GM18502 (cell line): Measurements from ENCODE around the gene PTPN4.

ENCODE experiments used
- ATAC-seq: cut with Tn5 transposase; IDR thresholded peaks from one replicate; pipeline ENCODE4 v1.9.1; 2021; ENCODE audit warnings: mild to moderate bottlenecking; ENCODE audit not compliant: unreplicated experiment, poor library complexity

PTPN4 gene

DNA sequence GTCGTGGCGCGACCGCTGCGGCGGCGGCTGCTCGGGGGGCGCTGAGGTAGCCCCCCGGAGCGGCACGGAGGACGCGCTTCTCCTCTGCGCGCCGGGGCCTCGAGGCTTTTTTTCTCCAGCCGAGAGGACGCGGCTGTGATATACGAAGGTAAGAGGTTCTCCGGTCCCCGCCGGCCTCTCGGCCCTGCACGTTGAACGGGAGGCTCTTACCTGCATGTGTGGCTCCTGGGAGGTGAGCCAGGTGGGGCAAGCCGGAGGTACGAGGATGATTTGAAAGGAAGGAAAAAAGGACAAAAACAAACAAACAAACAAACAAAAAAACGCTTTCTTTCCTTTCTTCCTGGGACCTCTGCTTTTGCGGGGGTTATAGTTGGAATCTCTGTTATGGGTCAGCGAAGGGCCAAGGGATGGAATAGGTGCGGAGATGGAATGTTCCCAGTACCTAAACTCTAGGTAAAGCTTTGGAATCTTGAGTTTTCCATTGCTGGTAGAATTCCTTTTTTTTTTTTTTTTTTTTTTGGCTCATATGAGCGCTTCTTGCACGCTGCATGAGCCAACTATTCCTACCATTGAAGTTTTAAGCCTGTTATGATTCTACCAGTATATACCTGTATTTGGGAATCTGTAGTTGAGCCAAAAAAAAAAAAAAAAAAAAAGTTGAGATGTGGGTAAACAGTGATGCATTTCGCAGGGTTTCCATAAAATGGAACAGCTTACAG lies 674 bp downstream of the PTPN4 start:
- peak; percentile 25 for ATAC-seq

DNA sequence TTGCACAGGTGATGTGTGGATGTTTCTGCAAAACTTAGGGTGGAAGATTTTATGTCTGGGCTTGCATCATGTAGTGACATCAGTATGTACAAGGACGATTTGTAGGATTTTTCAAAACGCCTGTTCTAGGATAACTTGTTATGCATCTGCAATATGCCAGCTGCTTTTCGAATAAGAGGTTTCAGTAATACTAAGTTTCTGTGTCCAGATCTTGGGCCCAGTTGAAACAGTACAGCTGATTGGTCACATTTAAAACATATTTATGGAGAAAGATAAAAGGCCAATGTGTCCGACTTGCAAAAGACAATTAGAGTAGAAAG lies 1.2 kb downstream of the PTPN4 start:
- ATAC-seq: no peak

DNA sequence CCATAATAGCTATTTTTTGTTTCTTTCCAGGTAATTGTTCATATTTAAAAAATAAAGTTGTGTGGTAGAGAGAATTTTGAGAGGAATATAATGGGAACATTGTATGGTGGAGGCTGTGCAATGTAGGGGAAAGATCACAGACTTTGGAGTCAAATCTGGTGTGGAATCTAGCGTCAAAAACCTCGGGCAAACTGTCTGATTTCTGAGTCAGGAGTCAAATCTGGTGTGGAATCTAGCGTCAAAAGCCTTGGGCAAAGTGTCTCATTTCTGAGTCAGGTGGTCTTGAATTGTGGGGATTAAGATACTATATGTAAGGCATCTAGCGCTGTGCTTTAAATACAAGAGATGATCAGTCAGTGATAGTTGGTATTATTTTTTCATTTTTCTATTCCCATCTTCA lies 5.1 kb downstream of the PTPN4 start:
- ATAC-seq: no peak

DNA sequence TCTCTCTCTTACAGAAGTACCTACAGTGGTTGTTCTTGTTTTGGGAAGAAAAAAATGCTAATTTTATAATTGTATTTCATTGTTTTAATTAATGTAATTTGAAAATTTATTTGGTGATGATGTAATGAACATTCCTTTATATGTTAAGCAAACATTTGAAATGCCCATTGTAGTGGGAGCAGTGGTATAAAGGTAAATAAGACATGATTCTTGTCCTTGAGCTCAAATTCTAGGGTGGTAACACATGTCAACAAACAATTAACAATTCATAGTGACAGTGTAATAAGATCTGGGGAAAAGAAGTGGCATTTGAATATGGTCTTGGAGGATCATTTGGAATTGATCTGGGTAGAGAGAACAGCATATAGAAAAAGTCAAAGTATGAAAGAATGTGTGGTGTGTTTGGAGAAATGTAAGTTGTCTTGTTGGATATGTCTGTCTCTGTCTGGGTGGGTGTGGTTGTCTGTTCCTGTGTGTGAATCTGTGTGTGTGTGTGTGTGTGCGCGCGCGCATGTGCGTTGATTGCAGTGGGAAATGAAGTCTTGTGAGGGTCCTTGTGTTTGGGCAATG lies 5.8 kb downstream of the PTPN4 start:
- no peak for ATAC-seq

DNA sequence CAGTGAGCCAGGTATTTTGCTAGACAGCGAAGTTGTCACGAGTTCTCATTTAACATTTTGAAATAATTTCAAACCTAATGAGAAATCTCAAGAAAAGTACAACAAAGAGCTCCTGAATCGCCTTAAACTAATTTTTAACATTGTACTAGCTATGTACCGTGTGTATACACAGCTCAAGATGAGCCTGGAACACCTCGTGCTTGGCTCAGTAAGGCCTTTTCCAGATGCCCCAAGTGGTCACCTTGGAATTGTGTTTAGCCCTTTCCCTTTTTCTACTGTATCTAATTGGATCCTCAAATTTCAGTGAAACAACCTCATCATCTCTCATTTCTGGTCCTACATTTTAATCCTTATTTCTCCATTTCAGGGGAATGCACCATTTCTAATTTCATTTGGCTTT lies 7.2 kb downstream of the PTPN4 start:
- no peak for ATAC-seq

DNA sequence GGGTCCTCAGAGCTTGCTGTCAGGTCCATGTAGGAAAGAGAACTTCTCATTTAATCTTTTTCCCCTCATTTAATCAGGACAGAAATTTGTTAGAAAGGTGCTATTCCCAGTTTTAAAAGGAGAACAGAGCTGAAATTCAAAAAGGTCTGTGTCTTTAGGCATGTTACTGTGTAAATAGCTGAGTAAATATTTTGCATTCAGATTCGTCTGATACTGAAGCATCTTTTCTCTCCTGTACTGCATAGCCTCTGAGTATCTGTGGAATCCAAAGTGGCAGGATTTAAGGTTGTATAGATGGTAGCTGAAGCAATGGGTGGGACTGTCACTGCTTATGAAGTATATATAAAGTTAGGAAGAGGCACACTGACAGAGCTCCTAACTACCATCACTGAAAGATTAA lies 9.0 kb downstream of the PTPN4 start:
- ATAC-seq: no peak

DNA sequence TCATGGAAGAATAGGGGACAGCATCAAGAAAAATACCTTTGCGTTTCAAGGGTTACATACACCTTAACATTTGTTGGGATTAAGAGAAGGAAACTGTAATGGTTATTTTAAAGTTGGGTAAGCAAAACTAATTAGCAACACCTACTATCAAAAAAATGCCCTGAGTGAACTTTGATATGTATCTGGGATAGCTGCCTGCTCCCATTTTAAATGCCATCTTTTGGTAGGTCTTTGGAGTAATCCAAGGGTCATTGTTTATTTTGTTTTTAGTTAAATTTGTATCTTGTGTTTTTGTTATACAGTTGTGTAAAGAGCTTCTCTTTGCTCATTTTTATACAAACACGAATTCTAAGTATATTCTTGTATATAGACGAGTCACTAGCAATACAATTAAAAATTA lies 9.9 kb downstream of the PTPN4 start:
- ATAC-seq: no peak

DNA sequence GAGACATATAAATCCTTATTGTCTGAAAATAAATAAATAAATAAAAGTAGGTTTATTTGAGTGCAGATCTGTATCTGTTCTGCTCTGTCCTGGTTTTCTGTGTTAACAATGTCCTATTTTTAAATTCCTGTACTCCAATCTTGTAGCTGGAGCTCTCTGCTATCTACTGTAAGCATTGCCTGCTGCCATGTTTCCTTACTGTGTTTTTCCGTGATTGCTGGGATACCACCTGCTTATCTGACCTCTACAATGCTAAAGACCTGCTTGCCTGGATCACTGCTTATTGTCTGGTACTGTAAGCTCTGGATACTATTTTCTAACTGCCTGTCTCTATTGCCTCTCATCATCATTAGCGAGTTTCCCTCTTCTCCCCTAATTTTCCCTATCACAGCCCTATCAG lies 11.6 kb downstream of the PTPN4 start:
- no peak for ATAC-seq

DNA sequence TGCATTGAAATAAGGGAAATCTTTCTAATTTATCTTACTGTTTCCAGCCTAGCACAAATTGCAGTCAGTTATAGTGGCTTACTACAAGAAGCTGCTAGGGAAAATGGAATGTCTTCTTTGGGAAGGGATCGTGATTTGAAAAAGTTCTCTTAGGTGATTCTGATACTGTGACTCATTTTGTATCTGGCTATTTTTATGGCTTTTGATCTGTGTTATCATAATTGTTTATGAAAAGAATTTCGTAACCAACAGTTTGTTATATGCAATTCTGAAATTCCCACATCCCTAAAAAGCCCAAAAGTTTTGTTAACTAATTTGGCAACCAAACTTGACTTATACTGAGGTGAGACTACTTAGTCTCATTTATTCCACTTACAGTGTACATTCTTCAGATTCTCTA lies 12.4 kb downstream of the PTPN4 start:
- ATAC-seq: no peak

DNA sequence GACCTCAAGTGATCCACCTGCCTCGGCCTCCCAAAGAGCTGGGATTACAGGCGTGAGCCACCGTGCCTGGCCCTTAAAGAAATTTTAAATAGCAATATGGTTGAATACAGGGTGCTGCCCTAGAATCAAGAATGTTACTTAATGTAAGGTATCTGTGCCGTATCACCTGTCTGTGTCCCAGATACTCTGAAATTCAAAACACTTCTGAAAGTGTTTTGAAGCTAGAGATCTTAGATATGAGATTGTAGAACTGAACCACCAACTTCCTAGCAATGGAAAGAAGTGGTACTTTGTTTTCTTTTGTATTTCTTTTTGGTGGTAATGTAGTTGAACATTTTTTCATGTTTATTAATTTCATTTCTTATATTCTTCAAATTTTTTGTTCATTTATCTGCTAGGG lies 13.0 kb downstream of the PTPN4 start:
- ATAC-seq: no peak

DNA sequence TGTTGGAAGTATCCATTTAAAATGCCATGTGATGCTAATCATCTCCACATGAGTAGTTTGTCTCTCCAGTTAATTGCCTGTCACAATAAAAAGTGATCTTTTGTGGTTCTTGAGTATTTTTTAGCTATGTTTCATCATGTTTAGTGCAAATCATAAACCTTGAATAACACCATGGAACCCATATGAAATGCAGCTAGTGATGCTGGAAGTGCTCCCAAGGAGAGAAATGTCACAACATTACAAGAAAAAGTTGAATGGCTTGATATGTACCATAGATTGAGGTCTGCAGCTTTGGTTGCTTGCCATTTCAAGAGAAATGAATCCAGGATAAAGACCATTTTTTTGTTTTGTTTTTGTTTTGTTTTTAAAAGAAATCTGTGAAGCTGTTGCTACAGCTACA lies 14.3 kb downstream of the PTPN4 start:
- ATAC-seq: no peak

DNA sequence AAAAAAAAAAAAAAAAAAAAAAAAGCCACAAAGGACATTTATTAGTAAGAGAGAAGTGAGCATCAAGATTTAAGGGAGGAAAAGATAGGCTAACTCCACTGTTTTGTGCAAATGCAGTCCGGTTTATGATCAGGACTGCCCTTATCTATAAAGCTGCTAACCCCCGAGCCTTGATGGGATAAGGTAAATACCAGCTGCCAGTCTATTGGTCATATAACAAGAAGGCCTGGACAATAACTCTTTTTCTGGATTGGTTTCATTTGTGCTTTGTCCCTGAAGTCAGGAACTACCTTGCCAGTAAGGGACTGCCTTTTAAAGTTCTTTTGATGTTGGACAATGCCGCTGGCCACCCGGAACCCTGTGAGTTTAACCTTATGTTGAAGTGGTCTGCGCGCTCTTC lies 15.4 kb downstream of the PTPN4 start:
- ATAC-seq: no peak

DNA sequence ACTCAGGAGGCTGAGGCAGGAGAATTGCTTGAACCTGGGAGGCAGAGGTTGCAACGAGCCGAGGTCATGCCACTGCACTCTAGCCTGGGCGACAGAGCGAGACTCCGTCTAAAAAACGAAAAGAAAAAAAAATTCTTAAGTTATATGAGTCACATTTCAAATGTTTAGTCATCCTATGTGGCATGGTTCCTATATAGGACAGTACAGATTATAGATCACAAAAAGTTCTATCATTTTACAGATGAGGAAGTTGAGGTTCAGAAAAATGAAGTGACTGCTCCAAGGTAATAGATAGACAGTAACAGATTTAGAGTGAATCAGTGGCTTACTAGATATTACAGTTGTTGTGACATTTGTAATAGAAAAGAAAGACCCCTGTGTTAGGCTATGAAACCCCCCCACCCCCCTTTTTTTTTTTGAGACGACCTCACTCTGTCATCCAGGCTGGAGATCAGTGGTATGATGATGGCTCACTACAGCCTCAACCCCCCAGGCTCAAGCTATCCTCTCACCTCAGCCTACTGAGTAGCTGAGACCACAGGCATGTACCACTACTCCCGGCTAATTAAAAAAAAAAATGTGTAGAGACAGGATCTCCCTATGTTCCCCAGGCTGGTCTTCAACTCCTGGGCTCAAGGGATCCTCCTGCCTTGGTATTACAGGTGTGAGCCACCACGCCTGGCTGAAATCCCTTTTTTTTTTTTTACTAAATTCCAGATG lies 22.7 kb downstream of the PTPN4 start:
- ATAC-seq: no peak

DNA sequence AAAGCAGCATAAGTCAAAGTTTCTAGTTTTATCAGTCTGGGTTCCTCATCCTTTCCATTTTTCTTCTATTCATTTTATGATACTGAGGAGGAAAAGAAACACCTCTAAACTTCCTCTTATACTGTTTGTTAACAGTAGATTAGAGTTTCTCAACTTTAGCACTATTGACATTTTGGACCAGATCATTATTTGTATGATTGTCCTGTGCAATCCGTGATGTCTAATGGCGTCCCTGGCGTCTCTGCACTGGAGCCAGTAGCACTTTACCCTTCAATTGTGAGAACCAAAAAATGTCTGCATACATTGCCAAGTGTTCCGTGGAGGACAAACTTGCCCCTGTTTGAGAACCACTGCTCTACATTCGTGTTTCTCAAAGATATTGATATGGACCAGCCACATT lies 25.2 kb downstream of the PTPN4 start:
- no peak for ATAC-seq

DNA sequence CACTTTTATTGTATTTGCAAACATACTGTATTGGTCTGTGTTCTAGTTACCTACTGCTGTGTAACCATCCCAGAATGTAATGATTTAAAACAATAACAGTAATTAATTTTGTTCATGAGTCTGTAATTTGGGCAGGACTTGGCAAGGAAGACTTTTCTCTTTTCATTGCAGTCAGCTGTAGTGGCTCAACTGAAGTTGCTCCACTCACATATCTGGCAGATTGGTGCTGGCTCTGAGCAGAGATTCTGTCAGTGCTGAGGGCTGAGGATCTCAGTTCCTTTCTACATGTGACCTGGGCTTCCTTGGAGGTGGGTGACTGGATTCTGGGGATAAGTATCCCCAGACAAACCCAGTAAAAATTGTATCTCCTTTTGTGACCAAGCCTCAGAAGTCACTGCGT lies 26.6 kb downstream of the PTPN4 start:
- no peak for ATAC-seq

DNA sequence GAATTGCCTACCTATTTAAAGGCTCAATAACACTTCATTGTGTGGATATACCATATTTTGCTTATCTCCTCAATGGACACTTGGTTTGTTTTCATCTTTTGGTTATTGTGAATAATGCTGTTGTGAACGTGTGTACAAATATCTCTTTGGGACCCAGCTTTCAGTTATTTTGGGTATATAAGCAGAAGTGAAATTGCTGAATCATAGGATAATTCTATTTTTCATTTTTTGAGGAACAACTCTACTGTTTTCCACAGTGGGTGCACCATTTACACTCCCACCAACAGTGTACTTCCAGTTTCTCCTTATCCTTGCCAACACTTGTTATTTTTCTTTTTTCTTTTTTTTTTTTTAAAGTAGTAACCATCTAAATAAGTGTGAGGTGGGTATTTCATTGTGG lies 29.0 kb downstream of the PTPN4 start:
- ATAC-seq: no peak

DNA sequence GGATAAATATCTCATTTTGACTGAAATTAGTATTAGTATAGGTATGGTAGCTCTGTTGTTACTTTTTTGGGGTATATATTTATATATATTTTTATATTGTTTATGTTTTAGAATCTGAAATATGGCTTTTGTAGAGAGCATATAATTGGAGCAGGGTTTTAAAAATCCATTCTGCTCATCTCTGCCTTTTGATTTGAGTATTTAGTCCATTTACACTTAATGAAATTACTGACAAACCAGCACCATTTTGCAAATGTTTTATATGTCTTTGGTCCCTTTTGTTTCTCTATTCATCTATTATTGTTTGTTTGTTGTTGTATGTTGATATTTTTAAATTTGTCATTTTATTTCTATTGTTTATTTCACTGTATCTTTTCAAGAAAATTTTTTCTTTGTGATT lies 30.7 kb downstream of the PTPN4 start:
- no peak for ATAC-seq

DNA sequence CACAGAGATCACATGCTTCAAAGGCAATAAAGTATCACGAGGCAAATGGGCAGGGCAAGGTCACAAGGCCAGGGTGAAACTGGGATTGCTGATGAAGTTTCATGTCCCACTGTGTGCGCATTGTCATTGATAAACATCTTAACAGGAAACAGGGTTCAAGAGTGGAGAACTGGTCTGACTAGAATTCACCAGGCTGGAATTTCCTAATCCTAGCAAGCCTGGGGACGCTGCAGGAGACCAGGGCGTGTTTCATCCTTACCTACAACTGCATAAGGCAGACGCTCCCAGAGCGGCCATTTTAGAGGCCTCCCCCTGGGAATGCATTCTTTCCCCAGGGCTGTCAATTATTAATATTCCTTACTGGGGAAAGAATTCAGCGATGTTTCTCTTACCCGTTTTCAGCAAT lies 33.2 kb downstream of the PTPN4 start:
- ATAC-seq: no peak

DNA sequence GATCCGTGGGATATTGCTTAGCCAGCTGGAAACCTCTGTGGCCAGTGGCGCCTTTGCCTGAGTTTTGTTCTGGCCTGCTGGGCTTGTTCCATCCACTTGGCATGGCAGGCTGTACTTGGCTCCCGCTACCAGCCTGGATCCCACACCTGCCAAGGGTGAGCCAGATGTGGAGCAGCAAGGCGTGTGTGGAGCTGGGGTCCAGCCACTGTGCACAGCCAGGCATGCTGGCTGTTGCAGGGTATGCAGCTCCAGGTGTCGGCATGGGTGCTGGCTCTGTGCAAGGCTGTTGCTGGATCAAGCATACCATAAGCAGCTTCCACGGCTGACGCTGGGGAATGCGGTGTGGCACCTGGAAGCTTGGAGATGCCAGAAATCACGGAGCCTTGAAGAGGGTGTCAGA lies 34.5 kb downstream of the PTPN4 start:
- no peak for ATAC-seq

DNA sequence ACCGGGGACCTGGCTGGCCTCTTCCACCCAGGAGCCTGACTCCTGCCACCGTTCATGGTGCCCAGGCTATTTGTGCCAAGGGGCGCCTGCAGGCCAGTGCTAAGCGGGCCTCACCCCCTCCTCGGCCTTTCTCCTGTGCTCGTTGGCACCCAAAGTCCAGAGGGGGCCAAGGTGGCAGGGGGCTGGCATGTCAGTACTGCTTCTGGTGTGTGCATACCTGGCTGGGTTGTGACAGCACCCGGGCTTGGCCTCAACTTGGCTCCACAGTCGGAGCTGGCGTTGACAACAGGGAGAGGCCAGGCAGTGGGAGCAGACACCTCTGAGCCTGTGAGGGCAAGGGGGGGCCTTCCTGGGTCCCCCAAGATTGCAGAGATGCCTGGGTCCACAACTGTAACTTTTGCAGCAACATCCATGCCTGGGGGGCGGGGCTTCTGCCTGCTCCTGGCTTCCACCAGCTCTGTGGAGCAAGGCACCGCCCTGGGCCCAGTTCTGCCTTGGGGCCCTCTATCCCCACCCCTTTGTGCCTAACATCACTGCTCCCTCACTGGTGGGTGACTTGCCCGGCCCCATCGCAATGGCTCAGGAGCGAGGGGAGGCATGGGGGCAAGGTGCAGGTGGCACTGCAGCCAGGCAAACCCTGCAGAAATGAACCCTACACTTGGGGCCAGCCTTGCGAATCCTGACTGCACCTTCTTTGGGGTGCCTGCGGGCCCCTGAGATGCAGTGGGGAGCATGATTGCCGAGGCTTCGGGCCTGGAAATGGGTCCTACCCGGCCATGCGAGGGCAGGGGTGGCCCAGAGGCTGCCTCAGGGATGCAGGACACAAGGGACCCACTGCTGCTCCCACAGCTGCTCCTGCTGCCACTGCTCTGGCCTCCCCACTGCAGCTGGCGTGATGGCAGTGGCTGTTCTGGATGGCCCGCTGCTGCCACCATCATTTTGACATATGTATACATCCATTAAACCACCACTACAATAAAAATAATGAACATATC lies 35.9 kb downstream of the PTPN4 start:
- ATAC-seq: no peak

DNA sequence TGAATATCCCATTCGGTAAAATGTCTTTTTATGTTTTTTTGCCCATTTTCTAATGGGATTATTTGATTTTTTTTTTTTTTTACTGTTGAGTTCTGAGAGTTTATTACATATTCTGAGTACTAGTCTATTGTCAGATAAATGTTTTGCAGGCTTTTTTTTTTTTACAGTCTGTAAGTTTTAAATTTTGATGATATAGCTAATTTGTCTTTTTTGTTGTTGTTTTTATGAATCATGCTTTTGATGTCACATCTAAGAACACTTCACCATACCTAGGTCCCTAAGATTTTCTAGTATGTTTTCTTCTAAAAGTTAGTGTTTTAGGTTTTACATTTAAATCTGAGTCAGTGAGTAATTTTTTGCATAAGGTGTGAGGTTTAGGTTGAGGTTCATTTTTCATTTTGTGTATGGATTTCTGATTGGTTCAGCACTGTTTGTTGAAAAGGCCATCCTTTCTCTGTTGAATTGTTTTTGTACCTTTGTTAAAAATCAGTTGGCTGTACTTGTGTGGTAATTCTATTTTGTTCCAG lies 40.7 kb downstream of the PTPN4 start:
- no peak for ATAC-seq
